GM21528 (cell line): ENCODE measurements around the gene SENP5.
"Not testable (repeated sequence)": the region's sequence is repeated elsewhere in the genome, so short reads cannot be mapped to it uniquely, and the experiment has no call there.

Experiments
- ATAC-seq: cut with Tn5 transposase; IDR thresholded peaks from one replicate; pipeline ENCODE4 v1.9.1; 2021; ENCODE audit warnings: mild to moderate bottlenecking, moderate library complexity; ENCODE audit not compliant: unreplicated experiment, low FRiP score

The SENP5 gene, protein sequence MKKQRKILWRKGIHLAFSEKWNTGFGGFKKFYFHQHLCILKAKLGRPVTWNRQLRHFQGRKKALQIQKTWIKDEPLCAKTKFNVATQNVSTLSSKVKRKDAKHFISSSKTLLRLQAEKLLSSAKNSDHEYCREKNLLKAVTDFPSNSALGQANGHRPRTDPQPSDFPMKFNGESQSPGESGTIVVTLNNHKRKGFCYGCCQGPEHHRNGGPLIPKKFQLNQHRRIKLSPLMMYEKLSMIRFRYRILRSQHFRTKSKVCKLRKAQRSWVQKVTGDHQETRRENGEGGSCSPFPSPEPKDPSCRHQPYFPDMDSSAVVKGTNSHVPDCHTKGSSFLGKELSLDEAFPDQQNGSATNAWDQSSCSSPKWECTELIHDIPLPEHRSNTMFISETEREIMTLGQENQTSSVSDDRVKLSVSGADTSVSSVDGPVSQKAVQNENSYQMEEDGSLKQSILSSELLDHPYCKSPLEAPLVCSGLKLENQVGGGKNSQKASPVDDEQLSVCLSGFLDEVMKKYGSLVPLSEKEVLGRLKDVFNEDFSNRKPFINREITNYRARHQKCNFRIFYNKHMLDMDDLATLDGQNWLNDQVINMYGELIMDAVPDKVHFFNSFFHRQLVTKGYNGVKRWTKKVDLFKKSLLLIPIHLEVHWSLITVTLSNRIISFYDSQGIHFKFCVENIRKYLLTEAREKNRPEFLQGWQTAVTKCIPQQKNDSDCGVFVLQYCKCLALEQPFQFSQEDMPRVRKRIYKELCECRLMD

GRCh38 chr3:196867507-196868296 lies at the start of gene SENP5:
SENP5 (plus strand) TSS chr3:196867920; CDS start chr3:196885182, 17,262 bp downstream.
- peak; percentile 87 for ATAC-seq

- no peak for ATAC-seq
Measured at GRCh38 chr3:196821806-196822355, 45.8 kb upstream of the SENP5 start.

DNA sequence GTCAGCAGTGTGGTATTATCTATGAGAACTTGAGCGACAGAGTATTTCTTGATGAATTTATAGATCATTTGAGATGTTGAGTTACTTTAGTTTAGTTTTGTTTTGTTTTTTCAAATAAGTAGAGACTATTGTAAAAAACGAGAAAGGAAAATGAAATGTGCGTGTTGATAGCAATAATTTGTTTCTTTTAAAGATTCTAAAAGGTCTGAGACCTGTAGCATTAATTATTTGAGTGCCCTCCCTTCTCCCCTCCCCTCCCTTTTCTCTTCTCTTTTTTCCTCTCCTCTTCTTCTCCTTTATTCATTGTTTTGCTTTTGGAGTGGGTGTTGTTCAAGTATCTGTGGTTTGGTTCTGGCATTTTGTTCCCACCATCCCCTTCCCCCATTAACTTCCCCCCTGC lies 38.1 kb upstream of the SENP5 start:
- not testable (repeated sequence) for ATAC-seq

DNA sequence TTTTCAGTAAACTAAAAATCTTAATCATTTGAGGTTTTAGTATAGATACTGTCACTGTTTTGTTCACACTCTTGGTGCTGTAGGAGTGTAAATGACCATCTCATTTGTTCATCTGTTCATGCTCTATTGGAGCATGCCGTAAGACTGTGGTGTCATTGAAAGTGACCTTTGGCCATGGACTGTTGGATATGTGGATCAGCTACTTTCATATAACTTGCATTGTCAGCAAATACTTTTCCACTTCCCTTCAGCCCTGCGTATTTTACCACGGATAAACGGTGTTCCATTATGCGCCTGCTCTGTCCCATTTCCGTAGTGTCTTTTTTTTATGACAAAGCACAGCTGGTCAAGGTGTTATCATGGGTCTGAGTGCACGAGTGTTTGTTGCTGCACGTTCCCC lies 32.6 kb upstream of the SENP5 start:
- ATAC-seq: no peak

DNA sequence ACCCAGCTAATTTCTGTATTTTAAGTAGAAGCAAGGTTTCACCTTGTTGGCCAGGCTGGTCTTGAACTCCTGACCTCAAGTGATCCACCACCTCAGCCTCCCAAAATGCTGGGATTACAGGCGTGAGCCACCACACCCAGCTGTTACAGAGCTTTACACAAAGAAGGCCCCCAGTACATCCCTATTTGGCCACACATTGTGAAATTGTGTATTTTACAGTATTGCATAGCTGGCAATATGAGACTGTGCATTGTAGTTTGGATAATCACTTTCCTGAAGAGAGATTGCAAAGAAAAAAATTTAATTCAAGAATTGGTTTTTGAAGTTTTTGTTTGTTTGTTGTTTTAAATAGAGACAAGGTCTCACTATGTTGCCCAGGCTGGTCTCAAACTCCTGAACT lies 31.1 kb upstream of the SENP5 start:
- ATAC-seq: not testable (repeated sequence)

DNA sequence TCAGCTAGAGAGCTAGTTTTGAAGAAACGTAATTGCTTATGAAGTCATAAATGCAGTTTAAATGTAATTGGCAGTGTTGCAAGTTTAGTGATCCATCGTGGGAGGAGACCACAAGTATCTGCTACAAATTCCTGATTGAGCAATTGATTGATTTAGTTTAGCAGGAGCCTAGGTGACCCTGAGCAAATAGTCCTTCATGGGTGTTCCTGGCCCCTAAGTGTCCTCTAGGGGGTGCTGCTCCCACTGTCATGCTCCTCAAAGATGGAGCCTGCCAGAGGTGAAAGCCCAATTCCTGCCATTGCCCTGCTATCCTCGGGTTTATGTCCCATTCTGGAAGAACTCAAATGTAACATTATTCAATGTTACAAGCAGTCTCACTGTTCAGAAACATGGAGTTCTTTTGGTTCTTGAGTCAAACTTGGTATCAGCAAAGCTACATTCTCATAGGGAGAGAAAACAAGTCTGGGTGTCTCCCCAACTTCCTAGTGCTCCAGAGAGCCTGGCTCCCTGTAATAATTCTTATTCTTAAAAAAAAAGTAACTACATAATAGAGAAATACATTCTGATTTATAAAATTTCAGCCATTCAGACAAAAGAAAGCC lies 29.8 kb upstream of the SENP5 start:
- no peak for ATAC-seq

DNA sequence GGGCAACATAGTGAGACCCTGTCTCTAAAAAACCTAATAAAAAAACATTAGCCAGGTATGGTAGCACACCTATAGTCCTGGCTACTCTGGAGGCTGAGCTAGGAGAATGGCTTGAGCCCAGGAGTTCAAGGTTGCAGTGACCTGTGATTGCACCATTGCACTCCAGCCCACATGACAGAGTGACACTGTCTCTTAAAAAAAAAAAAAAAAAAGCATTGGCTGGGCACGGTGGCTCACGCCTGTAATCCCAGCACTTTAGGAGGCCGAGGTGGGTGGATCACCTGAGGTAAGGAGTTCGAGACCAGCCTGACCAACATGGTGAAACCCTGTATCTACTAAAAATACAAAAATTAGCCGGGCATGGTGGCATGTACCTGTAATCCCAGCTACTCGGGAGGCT lies 28.4 kb upstream of the SENP5 start:
- ATAC-seq: not testable (repeated sequence)

GRCh38 chr3:196842567-196843434 lies 24.9 kb upstream of the SENP5 start:
- no peak for ATAC-seq

- no peak for ATAC-seq
Measured at GRCh38 chr3:196843435-196844110, 24.1 kb upstream of the SENP5 start.

GRCh38 chr3:196844235-196845219 lies 23.2 kb upstream of the SENP5 start:
- not testable (repeated sequence) for ATAC-seq

DNA sequence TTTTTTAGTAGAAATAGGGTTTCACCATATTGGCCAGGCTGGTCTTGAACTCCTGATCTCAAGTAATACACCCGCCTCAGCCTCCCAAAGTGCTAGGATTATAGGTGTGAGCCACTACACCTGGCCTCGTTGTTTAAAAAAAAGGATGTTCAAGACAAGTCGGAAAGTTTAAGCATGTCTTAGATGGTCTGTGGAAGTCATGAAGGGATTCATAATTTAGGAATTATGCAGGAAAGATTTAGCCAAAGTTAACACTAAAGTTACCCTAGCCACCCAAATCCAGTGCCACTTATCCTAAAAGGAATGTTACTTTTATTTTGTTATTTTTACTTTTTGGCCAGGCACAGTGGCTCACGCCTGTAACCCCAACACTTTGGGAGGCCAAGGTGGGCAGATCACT lies 19.3 kb upstream of the SENP5 start:
- ATAC-seq: not testable (repeated sequence)

- no peak for ATAC-seq
Measured at GRCh38 chr3:196849180-196849741, 18.5 kb upstream of the SENP5 start.

DNA sequence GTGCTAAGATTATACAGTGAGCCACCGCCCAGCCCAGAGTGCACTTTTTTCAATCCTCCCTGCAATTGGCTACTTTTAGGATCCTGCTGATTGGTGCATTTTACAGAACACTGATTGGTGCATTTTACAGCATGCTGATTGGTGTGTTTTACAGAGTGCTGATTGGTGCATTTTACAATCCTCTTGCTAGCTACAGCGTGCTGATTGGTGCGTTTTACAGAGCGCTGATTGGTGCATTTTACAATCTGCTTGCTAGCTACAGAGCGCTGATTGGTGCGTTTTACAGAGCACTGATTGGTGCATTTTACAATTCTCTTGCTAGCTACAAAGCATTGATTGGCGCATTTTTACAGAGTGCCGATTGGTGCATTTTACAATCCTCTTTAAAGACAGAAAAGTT lies 4.7 kb upstream of the SENP5 start:
- not testable (repeated sequence) for ATAC-seq

DNA sequence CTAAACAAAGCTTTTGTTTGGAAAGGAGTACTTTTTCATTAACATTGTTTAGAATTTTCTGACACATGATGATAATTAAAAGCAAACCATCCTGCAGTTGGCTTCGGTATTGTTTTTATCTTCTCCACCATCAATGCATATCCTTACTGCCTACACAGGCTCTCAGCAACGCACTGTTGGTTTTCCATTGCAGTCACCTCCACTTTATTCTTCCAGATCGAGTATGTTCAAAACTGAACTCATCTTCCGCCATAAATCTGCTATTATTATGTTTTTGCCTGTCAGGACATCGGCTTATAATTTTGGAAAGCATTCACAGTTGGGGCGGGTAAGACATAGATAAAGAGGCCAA lies 589 bp upstream of the SENP5 start:
- no peak for ATAC-seq

DNA sequence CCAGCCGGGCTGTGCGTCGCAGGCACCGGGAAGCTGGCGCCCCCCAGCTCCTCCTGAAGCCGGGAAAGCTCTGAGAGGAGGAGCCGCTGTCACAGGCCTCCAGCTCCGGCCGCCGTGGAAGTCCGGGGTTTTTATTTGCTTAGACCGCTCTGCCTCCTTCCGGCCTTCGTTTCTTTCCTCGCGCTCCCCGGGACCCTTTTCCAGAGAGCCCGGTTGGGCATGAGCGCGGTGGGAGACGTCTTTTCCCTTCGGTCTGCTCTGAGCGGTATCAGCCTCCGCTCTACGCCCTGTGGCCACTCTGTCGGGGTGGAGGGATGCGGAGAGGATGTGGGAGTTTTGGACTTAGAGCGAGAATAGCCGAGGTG lies 559 bp downstream of the SENP5 start:
- peak; percentile 33 for ATAC-seq

- no peak for ATAC-seq
Measured at GRCh38 chr3:196872316-196872715, 4.6 kb downstream of the SENP5 start.

- ATAC-seq: not testable (repeated sequence)
Measured at GRCh38 chr3:196874511-196875094, 6.9 kb downstream of the SENP5 start.
